ENCODE results near the gene GPALPP1.

DNA sequence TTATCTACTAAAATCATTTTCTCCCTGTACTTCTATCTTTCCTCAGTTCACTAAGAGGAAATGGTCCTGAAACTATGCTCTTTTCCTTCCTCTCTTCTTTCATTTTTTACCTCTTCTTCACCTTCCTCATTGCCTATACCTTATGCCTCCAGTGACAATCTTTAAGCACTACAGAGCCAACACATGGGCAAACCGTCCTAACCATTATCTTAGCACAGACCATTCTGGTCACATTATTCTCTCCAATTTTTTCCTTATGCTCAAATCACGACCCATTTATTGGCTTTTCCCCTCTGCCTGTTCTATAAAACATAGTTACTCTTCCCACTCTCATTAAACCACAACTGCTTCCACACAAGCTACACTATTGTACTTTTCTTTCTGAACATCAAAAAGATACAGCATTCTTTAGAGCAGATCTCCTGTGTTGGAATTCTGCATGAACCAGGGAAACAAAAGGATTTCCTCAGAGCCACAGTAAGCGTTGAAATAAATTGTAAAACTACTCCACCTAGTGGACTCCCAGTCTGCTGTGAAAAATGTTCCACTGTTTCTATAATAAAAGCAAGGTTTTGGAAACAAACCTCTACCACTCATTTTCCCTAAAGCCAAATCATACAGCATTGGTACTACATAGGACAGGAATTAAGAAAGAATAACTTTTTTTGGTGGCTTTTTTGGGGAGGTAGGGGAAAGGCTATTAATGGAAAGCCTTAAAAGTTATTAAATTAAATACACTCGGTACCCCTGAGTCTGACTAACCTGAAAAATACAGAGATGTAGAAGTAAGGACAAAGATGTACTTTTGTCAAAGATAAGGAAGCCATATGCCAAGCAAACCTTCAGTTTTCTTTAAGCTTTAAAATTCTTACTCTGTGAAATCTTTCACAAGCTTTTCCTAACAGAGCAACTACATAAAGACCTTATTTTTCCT, 19.5 kb upstream of the GPALPP1 start:
- TF ChIP-seq, protein P1, sequence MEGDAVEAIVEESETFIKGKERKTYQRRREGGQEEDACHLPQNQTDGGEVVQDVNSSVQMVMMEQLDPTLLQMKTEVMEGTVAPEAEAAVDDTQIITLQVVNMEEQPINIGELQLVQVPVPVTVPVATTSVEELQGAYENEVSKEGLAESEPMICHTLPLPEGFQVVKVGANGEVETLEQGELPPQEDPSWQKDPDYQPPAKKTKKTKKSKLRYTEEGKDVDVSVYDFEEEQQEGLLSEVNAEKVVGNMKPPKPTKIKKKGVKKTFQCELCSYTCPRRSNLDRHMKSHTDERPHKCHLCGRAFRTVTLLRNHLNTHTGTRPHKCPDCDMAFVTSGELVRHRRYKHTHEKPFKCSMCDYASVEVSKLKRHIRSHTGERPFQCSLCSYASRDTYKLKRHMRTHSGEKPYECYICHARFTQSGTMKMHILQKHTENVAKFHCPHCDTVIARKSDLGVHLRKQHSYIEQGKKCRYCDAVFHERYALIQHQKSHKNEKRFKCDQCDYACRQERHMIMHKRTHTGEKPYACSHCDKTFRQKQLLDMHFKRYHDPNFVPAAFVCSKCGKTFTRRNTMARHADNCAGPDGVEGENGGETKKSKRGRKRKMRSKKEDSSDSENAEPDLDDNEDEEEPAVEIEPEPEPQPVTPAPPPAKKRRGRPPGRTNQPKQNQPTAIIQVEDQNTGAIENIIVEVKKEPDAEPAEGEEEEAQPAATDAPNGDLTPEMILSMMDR (IDR thresholded peaks at IDR 0.05): peak; percentile 49 to 89 (median 80)
- TF ChIP-seq POLR2A (IDR thresholded peaks at IDR 0.05): no peak
